Muscle of back (tissue), 13 donors: ENCODE data around the gene SLC7A10. TPM values are rescaled to one million over a fixed set of nuclear protein-coding genes. Genes with fewer than 3 reads are reported as not detected.

Source experiments
- DNase-seq, 3 donors: peaks; one replicate each; pipeline versions ENCODE4 v3.0.0 to v3.0.0-alpha.2; 2013
- long read RNA-seq, 9 donors: transcript quantifications; one replicate each; lab custom pipeline, GENCODE V29; 2026
- polyA plus RNA-seq, 10 donors: library from polyadenylated mRNA; unstranded; fragments of 120-200 nt; gene quantifications; one replicate each; pipeline ENCODE4 v1.2.1, GENCODE V29; 2013; ENCODE audit not compliant: insufficient read length in 10 of 10

The SLC7A10 gene
- polyA plus RNA-seq, result 10 to 100 TPM in 1 of 10 donors, 1 to 10 TPM in 9; 5.4 to 12.1 (median 7.9) TPM
- long read RNA-seq, donor 1, partial matches to known transcripts, result 0 of 1 reads
- long read RNA-seq, donor 1, other reads (novel, unspliced or antisense), result 0 of 1 reads
- long read RNA-seq, donor 2, partial matches to known transcripts, result 0 of 2 reads
- long read RNA-seq, donor 2, other reads (novel, unspliced or antisense), result 0 of 2 reads
- long read RNA-seq, donor 3, result 0 reads
- long read RNA-seq, donor 4, partial matches to known transcripts, result 0 of 2 reads
- long read RNA-seq, donor 4, other reads (novel, unspliced or antisense), result 0 of 2 reads
- long read RNA-seq, donor 5, partial matches to known transcripts, result 77 of 100 reads
- long read RNA-seq, donor 5, other reads (novel, unspliced or antisense), result 22 of 100 reads
- long read RNA-seq, donor 6, partial matches to known transcripts, result 0 of 1 reads
- long read RNA-seq, donor 6, other reads (novel, unspliced or antisense), result 0 of 1 reads
- long read RNA-seq, donor 7, partial matches to known transcripts, result 0 of 3 reads
- long read RNA-seq, donor 7, other reads (novel, unspliced or antisense), result 0 of 3 reads
- long read RNA-seq, donor 8, partial matches to known transcripts, result 0 of 1 reads
- long read RNA-seq, donor 8, other reads (novel, unspliced or antisense), result 0 of 1 reads
- long read RNA-seq, donor 9, partial matches to known transcripts, result 0 of 1 reads
- long read RNA-seq, donor 9, other reads (novel, unspliced or antisense), result 0 of 1 reads

DNA sequence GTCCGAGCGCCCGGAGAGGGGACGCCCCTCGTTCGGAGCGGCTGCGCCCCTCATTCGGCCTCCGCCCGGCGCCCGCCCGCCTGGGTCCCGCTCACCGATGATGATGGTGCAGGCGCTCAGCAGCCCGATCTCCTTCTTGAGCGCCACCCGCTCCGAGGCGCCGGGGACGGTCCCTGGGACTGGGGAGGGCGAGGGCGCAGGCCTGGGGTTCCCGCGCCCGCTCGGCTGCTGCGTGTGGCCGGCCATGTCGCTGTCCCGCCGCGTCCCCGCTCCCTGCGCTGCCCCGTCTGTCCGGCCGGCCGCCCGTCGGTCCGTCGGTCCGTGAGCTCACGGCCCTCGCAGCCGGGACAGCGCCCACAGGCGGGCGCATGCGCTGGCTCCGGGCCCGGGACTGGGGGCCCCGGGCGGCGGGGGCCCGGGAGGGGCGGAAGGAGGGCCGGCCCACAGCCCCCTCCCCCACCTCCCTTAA, at the start of gene SLC7A10:
SLC7A10 (minus strand) TSS at position 393 of the 469 bp plus-strand sequence; CDS start at position 246, 147 bp downstream.
- DNase-seq, result peak in 1 of 3 donors; percentile 61

DNA sequence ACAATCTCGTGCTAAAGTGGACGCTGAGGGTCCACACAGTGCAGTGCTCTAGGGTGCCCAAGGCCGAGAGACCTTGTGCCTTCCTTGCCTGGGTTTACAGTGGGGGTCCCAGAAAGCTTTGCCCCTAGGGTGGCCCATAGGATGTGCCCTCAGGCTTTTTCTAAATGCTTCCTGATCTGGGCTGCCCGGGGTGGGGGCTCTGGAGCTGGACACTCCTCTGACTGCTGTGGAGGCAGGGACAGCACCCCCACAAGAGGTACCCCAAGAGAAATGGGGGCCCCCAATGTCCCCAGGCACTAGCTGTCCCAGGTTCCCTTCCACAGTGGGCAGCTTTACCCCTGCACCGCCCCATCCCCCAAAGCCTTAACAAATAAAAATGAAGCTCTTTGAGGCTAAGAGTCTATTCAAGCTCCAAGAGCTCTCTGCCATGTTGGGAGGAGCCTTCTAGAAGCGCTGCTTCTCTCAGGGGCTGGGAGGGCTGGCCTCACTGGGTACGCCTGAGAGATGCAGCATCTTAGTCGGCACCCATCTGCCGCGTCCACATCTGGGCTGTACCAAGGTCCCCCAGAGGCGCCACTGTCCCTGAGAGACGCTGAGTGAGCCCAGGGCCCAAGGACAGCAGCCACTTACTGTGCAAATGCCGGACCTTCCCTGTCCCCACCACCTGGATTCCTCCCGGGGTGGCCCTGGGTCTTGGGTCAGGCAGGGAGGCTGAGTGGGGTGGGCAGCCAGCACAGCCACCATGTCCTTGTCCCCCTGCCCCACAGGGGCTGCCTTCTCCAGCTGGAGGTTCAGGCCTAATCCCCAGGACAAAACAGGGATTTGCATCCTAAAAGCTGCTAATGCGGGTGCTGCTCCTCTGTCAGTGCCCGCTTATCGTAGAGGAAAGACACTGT, 49.3 kb upstream of the SLC7A10 start:
- DNase-seq, result no peak

DNA sequence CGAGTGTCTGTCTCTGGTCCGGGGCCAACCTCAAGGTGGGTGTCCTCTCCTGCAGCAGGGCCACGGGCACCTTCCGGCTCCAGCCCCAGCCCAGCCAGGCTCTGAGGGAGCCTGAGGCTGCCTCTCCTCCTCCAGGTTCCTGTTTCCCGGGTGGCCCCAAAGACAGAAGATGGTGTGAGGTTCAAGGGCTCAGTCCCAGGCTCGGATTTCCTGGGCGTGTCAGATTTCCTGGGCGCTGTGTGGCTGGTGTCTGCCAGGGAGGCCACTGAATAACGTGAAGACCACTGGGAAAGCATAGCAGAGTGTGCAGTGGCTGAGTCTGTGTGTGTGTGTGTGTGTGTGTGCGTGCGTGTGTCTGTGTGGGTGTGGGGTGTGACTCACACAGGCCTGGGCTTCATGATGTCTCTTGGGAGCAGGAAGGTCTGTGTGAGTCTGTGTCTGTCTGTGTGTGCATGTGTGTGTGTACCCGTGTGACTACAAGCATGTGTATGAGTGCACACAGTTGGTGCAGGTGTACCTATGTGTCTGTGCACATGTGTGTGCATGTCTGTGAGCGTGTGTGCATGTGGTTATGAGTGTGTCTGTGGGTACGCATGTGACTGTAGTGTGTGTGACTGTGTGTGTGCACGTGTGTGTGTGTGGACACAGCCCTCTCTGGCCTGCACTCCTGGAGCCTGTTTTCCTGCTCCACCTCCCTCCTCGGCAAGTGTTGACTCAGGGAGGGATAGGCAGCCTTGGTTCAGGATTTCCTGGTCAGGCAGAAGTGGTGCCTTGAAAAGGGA, 48.4 kb upstream of the SLC7A10 start:
- DNase-seq, result peak; percentile 38 to 77 (median 75)

DNA sequence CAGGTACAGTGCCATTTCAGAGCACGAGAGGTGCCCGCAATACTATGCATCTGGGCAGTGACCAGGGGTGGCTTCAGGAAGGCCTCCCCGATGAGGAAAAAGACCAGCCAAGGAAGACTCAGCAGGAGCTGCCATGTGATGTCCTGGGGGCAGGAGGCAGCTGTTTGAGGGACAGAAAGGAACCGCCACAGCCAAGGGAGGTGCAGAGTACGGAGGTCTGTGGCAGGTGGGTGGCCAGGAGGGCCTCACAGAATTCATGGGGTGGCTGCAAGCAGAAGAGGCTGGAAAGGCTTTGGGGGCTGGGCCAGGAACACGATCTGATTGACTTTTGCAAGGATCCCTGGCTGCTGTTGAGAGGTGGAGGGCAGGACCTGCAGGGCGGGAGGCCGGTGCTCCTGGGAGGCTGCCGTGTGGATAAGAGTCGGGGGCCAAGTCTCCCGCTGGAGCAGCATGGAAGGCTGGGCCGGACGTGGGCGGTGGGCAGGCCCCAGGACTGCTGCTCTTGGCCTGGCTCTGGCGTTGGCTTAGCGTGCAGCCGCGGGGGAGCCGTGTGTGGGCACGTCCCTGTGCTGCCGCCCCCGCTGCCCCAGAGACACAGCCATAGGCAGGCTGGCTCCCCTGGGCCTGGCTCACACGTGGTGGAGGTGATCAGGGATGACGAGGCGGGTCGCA, 47.6 kb upstream of the SLC7A10 start:
- DNase-seq, result no peak

DNA sequence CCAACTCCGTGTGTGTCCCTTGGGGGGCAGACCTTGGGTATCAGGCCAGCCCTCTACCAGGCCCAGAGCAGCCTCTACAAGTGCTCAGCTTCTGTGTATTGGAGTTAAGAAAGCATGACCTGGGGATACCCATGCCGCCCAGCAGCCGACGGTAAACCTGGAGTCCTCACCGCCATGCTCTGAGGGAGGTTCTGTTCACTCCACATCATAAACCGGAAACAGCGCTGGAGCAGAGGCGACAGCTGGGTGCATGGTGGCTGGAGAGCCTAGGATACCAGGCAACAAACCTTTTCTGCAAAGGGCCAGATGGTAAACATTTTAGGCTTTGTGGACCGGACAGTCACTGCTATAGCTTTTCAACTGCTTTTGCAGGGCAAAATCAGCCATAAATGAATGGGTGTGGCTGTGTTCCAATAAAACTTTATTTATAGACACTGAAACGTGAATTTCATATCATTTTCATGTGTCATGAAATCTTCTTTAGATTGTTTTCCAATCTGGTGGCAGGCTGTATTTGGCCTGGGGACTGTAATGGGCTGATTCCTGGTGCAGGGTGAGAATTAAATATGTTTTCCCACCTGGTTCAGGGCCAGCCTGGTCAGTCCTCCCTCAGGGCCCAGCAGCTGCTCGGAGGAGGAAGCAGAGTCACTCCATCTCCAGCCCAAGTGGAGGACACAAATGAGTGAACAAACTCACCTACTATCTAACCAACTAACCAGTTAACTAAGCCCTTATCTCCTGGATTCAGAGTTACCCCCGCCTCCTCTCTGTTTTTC, 45.8 kb upstream of the SLC7A10 start:
- no peak for DNase-seq

DNA sequence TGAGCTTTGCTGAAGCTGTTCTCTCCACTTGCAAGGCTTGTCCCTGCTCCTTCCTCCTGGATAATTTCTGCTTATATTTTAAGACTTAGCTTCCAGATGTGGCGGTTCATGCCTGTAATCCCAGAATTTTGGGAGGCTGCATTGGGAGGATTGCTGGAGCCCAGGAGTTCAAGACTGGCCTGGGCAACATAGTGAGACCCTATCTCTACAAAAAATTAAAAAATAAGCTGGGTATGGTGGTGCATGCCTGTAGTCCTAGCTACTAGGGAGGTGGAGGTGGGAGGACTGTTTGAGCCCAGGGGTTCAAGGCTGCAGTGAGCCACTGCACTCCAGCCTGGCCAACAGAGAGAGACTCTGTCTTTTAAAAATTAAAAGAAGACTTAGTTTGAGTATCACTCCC, 45.1 kb upstream of the SLC7A10 start:
- no peak for DNase-seq

DNA sequence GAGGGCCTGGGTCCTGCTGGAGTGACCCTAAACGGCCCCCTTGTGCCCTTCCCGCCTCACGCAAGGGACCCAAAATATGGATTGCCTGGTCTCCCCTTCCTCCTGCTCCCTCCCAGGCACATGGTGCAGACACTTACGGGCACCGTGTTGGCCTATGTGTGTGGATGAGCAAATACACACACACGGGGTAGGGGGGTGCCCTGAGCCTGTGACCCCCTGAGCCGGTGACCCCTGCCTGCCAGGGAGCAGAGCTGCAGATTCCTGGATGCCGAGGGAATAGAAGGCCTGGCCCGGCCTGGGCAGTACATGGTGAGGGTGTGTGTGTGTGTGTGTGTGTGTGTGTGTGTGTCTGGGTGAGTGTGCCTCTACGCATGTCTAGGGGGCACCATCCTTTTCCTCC, 43.4 kb upstream of the SLC7A10 start:
- DNase-seq, result no peak

DNA sequence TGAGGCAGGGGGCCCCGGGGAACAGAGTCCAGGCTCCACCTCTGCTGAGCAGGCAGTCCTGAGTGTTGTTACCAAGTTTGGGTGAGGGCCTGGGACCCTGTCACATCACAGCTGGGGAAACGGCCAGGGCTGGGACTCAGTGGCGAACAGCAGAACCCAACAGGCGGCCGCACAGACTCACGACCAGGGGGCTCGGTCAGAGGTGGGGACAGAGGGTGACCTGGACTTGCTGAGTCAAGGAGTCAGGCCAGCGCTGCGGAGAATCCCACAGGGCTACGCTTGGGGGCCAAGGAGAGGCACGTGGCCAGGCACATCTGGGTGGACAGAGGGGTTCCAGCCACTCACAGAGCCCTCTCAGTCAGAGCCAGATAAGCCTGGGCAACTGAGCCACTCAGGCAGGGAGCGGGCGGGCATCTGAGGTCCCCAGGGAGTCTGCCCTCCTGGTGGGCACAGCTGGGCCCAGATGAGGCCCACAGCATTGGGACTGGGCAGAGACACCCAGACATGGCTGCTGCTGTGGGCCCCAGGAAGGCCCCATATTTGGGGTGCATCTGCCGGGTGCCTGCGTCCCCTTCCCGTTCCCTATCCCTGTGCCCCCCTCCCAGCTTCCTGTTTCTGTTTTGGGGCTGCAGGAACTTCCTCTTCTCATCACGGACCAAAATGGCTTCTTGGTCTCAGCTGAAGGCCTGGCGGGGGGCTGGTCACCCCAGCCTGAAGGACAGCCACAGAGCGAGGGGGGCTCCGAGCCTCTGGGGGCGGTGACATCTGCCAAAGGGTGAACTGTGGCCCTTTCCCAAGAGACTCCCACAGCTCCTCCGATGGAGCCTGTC, 42.7 kb upstream of the SLC7A10 start:
- DNase-seq, result no peak

DNA sequence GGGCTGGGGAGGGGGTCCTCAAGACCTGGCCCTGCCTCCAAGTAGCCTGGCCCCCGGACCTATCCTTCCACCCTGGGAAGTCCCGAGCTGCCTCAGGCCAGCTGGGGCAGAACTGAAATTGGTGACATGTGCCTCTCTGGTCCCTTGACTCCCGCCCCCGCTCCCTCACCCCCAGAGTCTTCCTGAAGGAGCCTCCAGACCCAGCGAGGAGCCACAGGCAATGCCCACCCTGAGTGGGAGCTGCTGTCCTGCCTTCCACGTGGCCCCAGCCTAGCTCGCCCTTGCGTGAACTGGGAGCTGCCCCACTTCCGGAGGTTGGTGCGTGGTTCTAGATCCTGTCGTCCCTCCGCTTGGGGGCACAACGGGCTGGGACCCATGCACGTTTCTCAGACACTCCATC, 42.1 kb upstream of the SLC7A10 start:
- no peak for DNase-seq

DNA sequence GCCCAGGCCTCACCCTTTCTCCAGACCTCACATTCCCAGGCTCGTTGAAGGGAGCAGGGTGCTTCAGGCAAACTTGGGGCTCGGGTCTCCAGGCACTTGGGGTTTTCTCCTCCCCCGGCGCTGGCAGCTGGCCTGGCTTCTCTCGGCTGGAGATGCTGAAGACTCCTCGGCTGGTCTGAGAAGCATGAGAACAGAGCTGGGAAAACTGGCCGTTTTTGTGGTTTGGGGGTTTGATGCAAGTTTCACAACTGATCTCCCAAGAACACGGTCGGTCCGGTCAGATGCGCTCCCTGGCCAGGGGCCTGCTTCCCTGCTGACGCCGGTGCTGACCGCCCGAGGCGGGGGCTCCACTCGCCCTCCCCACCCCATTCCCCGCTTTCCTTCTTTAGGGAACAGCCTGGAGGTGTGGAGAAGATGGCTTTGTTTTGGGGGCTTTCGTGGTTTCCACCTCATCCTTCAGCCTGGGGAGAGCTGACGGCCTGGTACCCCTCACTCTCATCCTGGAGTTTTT, 41.4 kb upstream of the SLC7A10 start:
- no peak for DNase-seq

DNA sequence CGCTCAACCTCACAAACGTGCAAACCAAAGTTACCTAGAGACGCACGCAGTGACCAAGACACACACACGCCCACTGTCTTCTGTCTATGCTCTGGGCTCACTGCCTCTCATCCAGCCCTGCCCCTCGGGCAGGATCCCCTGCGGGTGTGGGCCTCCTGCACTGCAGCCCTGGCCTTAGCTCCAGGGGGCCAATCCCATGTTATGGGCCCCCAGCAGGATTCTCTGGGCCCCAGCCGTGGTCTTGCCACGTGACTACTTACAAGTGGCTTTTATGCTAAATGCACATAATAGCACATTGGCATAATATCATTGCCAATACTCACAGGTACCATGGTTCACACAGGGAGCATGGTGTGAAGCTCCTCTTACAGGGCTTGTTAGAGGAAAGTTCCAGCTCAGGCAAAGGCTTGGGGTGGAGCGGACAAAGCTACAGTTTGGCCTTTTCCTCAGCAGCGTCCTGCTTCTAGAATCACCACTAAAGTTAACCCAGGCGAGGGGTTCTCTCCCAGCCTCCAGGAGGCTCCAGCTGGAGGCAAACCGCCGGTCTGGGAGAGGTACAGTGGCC, 39.3 kb upstream of the SLC7A10 start:
- DNase-seq, result no peak

DNA sequence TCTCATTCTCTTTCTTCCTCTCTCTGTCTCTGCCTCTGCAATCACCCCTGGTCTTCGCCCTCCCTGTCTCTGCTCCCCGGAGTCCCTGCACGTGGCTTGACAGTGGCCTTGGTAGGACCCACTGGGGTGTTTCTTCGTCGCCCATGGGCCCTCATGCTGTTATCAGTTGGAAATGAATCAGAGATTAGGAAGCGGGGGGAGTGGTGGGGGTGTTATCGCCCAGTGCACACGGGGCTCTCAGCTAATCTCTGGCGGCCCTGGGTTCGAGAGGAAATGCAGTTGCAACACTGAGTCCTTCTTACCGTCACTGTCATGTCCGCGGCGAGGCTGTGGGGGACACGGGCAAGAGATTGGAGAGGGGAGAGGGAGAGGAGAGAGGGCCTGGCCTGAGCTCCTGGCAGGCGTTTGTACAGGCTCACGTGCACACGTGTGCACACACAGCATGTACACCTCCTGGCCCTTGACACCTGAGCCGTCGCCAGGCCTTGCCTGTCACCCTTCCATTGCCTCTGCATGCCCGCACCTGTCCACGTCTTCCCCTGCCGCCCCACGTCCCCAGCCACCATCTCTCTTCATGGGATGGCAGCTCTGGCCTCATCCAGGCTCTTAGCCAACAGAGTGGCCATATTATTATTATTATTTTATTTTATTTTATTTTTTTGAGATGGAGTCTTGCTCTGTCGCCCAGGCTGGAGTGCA, 37.8 kb upstream of the SLC7A10 start:
- DNase-seq, result no peak

DNA sequence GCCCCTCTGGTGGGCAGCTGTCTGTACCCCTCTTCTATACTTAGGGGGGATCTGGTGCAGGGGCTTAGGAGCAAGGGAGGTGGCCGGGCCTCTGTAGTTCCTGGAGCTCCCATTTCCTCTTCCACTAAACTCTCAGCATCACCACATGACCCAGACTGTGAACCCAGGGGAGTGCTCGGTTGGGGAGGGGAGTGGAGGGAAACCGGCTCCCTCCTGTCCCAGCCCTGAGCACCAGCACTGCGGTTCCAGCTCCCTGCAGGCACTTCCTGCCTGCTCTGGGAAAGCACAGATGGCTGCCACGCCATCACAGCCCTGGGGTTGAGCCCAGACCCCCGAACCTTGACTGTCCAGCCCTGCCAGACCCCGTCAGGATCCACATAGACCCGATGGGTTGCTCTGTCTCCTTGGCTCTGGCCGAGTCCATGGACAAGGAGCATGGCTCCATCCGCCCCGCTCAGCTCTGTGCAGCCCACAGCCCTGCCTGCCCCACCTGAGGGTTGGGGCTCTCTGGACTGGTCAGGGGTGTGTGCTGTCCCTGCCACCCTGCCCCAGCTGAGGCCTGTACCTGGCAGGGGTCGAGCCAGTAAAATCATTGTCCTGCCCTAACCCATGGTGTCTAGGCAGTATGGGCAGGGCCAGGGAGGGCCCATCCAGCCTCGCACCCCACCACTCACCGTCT, 36.0 kb upstream of the SLC7A10 start:
- no peak for DNase-seq

DNA sequence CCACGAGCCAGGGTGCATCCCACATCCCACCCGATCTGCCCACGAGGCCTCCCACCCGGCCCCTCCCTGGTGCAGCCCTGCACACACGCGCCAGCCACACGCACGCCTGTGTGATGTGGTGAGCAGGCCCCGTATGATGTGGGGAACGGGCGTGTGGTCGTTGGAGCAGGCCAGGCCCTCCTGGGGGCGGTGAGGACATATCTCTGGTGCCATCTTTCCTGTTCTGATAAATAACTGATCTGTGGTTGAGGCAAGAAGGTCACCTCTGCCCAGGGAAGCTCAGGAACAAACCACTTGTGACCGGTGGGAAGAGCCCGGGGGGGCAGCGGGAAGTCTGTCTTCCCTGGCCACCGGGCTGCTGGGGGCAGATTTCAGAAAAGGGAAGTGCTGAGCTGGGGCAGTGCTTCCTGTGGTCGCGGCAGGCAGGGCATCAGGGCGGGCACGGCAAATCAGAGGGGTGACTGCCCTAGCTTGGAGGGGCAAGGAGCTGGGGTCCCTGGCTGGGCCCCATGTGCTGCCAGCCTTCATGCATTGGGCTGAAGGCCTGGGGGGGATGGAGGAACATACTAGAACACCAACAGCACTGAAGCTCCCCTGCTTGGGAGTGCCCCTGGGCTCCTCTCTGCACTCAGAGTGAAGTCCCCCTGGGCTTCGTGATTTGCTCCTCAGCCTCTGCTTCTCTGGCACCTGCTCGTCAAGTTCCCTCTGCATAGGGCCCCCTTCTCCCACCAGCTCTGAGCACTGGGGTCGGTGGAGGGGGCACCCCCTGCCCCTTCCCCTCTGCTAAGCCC, 35.2 kb upstream of the SLC7A10 start:
- no peak for DNase-seq

DNA sequence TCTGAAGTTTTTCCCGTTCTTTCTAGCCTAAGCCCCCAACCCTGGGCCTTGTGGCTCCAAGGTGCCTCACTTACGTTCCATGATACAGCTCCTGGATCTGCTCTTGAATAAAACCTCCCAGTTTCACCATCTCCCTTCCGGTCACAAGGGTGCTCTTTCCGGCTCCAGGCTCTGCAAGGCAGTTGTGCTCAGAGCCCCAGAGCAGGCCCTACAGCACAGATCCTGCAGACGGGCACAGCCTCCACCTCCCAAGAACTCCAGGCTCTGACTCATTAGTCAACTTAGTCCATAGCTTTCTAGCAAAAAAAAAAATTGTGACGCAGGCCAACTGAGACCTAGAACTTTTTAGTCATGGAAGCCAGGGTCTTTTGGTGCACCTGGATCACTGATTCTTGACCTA, 33.9 kb upstream of the SLC7A10 start:
- no peak for DNase-seq

DNA sequence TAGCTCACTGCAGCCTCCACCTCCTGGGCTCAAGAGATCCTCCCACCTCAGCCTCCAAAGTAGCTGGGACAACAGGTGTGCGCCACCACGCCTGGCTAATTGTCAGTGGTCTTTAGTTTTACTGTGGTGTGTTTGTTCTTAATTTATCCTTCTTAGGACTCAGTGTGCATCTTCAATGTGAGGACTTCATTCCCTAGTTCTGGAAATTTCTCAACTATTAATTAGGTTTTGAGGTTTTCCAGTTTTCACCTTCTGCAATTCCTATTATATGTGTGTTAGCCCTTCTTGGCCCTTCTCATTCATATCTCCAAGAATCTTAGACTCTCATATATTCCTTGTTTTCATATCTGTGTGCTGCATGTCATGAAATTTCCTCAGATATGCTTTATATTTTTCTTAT, 32.2 kb upstream of the SLC7A10 start:
- no peak for DNase-seq
